Measurements from ENCODE around the gene TC2N.

The TC2N gene

DNA sequence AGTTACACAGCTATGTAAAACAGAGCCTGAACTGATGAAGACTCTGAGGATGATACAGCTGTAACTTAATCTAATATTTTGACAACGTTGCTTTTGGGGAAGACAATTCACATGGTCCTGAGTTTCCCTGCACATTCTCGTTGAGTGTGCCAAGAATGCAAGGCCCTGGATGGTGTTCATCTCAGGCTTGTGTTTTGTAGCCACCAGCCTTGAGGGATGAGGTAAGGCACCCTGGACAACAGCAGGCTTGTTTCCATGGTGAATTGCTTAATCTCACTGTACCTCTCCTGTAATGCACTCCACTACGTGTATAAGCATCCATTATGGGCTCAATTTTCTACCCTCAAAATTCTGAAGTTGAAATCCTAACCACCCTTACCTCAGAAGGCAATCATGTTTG, 137.6 kb downstream of the TC2N start:
- ChIA-PET CTCF (no interaction called here), POLR2A (no interaction called here)
- TF ChIP-seq, protein P1, sequence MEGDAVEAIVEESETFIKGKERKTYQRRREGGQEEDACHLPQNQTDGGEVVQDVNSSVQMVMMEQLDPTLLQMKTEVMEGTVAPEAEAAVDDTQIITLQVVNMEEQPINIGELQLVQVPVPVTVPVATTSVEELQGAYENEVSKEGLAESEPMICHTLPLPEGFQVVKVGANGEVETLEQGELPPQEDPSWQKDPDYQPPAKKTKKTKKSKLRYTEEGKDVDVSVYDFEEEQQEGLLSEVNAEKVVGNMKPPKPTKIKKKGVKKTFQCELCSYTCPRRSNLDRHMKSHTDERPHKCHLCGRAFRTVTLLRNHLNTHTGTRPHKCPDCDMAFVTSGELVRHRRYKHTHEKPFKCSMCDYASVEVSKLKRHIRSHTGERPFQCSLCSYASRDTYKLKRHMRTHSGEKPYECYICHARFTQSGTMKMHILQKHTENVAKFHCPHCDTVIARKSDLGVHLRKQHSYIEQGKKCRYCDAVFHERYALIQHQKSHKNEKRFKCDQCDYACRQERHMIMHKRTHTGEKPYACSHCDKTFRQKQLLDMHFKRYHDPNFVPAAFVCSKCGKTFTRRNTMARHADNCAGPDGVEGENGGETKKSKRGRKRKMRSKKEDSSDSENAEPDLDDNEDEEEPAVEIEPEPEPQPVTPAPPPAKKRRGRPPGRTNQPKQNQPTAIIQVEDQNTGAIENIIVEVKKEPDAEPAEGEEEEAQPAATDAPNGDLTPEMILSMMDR (IDR thresholded peaks at IDR 0.05; ENCODE audit: control extremely low read depth, extremely low read depth, low read depth, missing control alignments) = no peak
- no peak for DNase-seq (ENCODE audit: extremely low spot score)
